Activated naive CD8-positive, alpha-beta T cell treated with anti-CD3 and anti-CD28 coated beads for 36 hours (primary cell): ENCODE results near the gene LYSMD3. TPM values are rescaled to one million over a fixed set of nuclear protein-coding genes. Genes with fewer than 3 reads are reported as not detected.

ENCODE experiments used
- DNase-seq: peaks from one replicate; pipeline ENCODE4 v3.0.0; 2021
- H3K27ac Mint-ChIP-seq: one replicate; pipeline ENCODE4 v1.8.0; 2022; ENCODE audit warnings: mild to moderate bottlenecking, moderate library complexity, mixed read lengths
- H3K27me3 Mint-ChIP-seq: one replicate; pipeline ENCODE4 v1.8.0; 2022; ENCODE audit warnings: mild to moderate bottlenecking, mixed read lengths
- H3K36me3 Mint-ChIP-seq: one replicate; pipeline ENCODE4 v1.8.0; 2021; ENCODE audit warnings: mild to moderate bottlenecking, mixed read lengths
- H3K4me1 Mint-ChIP-seq: one replicate; pipeline ENCODE4 v1.8.0; 2021; ENCODE audit warnings: mixed read lengths
- H3K4me3 Mint-ChIP-seq: one replicate; pipeline ENCODE4 v1.8.0; 2022; ENCODE audit warnings: mild to moderate bottlenecking, moderate library complexity, mixed read lengths
- H3K9me3 Mint-ChIP-seq: one replicate; pipeline ENCODE4 v1.8.0; 2022; ENCODE audit warnings: mixed read lengths
- total RNA-seq, 2 experiments: library from RNA; stranded (reverse); gene quantifications; one replicate each; pipeline ENCODE4 v1.2.3, GENCODE V29; 2021

LYSMD3 gene
- total RNA-seq, 2 experiments from 2014 or later = 14.2 to 14.8 TPM

- no peaks in the 10 kb centered on the region for H3K9me3 Mint-ChIP-seq
- peaks cover 17% of the 10 kb centered on the region for H3K27me3 Mint-ChIP-seq
- H3K4me1 Mint-ChIP-seq = peaks cover 19% of the 10 kb centered on the region
- H3K36me3 Mint-ChIP-seq = peaks cover 3% of the 10 kb centered on the region
- H3K4me3 Mint-ChIP-seq = peak overlapping the region; percentile 99
- DNase-seq = peak; percentile 53
- H3K27ac Mint-ChIP-seq = peak overlapping the region; percentile 95
These were observed 724 bp upstream of the LYSMD3 start for GRCh38 chr5:90529939-90530677.

- Mint-ChIP-seq H3K4me1 (peaks cover 21% of the 10 kb centered on the region), H3K27me3 (peaks cover 8% of the 10 kb centered on the region), H3K27ac (peak overlapping the region; percentile 95), H3K36me3 (peaks cover 4% of the 10 kb centered on the region), H3K9me3 (no peaks in the 10 kb centered on the region), H3K4me3 (peak overlapping the region; percentile 99)
- peak; percentile 1 for DNase-seq
These were observed 687 bp downstream of the LYSMD3 start for GRCh38 chr5:90528601-90529193.

GRCh38 chr5:90519081-90519480 lies 10.3 kb downstream of the LYSMD3 start:
- Mint-ChIP-seq H3K36me3 (peaks cover 31% of the 10 kb centered on the region), H3K27ac (no peak overlapping the region), H3K4me1 (peaks cover 16% of the 10 kb centered on the region), H3K4me3 (no peak overlapping the region), H3K9me3 (no peaks in the 10 kb centered on the region), H3K27me3 (no peaks in the 10 kb centered on the region)
- no peak for DNase-seq

- Mint-ChIP-seq H3K4me3 (no peak overlapping the region), H3K36me3 (peaks cover 31% of the 10 kb centered on the region), H3K27ac (no peak overlapping the region), H3K4me1 (peaks cover 16% of the 10 kb centered on the region), H3K9me3 (no peaks in the 10 kb centered on the region), H3K27me3 (no peaks in the 10 kb centered on the region)
- no peak for DNase-seq
These were observed 10.7 kb downstream of the LYSMD3 start for GRCh38 chr5:90518661-90519060.

- no peak for DNase-seq
- H3K27ac Mint-ChIP-seq = no peak overlapping the region
- H3K4me1 Mint-ChIP-seq = peaks cover 9% of the 10 kb centered on the region
- H3K9me3 Mint-ChIP-seq = no peaks in the 10 kb centered on the region
- H3K4me3 Mint-ChIP-seq = no peak overlapping the region
- H3K27me3 Mint-ChIP-seq = no peaks in the 10 kb centered on the region
- peaks cover 22% of the 10 kb centered on the region for H3K36me3 Mint-ChIP-seq
These were observed 14.9 kb downstream of the LYSMD3 start for GRCh38 chr5:90514520-90514919.

- Mint-ChIP-seq H3K4me3 (no peak overlapping the region), H3K27me3 (no peaks in the 10 kb centered on the region), H3K27ac (no peak overlapping the region), H3K4me1 (peaks cover 8% of the 10 kb centered on the region), H3K36me3 (peaks cover 31% of the 10 kb centered on the region), H3K9me3 (no peaks in the 10 kb centered on the region)
- no peak for DNase-seq
These were observed 18.9 kb downstream of the LYSMD3 start for GRCh38 chr5:90510438-90510837.

- peaks cover 26% of the 10 kb centered on the region for H3K36me3 Mint-ChIP-seq
- H3K27ac Mint-ChIP-seq = no peak overlapping the region
- no peak for DNase-seq
- H3K27me3 Mint-ChIP-seq = no peaks in the 10 kb centered on the region
- H3K9me3 Mint-ChIP-seq = no peaks in the 10 kb centered on the region
- H3K4me3 Mint-ChIP-seq = no peak overlapping the region
- H3K4me1 Mint-ChIP-seq = peaks cover 8% of the 10 kb centered on the region
These were observed 23.2 kb downstream of the LYSMD3 start for GRCh38 chr5:90506221-90506620.

- H3K27me3 Mint-ChIP-seq = no peaks in the 10 kb centered on the region
- peaks cover 25% of the 10 kb centered on the region for H3K36me3 Mint-ChIP-seq
- peaks cover 8% of the 10 kb centered on the region for H3K4me1 Mint-ChIP-seq
These were observed 24.6 kb downstream of the LYSMD3 start for GRCh38 chr5:90504743-90505142.

GRCh38 chr5:90503596-90503995 lies 25.8 kb downstream of the LYSMD3 start:
- no peak for DNase-seq
- Mint-ChIP-seq H3K4me1 (peaks cover 8% of the 10 kb centered on the region), H3K9me3 (no peaks in the 10 kb centered on the region), H3K36me3 (peaks cover 25% of the 10 kb centered on the region), H3K27me3 (no peaks in the 10 kb centered on the region), H3K27ac (no peak overlapping the region), H3K4me3 (no peak overlapping the region)

More at GRCh38 chr5:90504743-90505142, 24.6 kb downstream of the LYSMD3 start:
- Mint-ChIP-seq H3K9me3 (no peaks in the 10 kb centered on the region), H3K27ac (no peak overlapping the region), H3K4me3 (no peak overlapping the region)
- no peak for DNase-seq

- Mint-ChIP-seq H3K27me3 (no peaks in the 10 kb centered on the region), H3K9me3 (peaks cover 2% of the 10 kb centered on the region), H3K4me1 (no peaks in the 10 kb centered on the region), H3K36me3 (peaks cover 25% of the 10 kb centered on the region), H3K4me3 (no peak overlapping the region), H3K27ac (no peak overlapping the region)
- no peak for DNase-seq
These were observed 34.2 kb downstream of the LYSMD3 start for GRCh38 chr5:90495146-90495545.

- no peak for DNase-seq
- Mint-ChIP-seq H3K27ac (no peak overlapping the region), H3K36me3 (peaks cover 23% of the 10 kb centered on the region), H3K4me3 (no peak overlapping the region), H3K27me3 (no peaks in the 10 kb centered on the region), H3K4me1 (no peaks in the 10 kb centered on the region), H3K9me3 (peaks cover 2% of the 10 kb centered on the region)
These were observed 35.3 kb downstream of the LYSMD3 start for GRCh38 chr5:90494043-90494442.

GRCh38 chr5:90488791-90489190 lies 40.6 kb downstream of the LYSMD3 start:
- no peak overlapping the region for H3K27ac Mint-ChIP-seq
- no peaks in the 10 kb centered on the region for H3K9me3 Mint-ChIP-seq
- H3K36me3 Mint-ChIP-seq = peaks cover 14% of the 10 kb centered on the region
- no peaks in the 10 kb centered on the region for H3K4me1 Mint-ChIP-seq
- H3K4me3 Mint-ChIP-seq = no peak overlapping the region
- H3K27me3 Mint-ChIP-seq = no peaks in the 10 kb centered on the region
- no peak for DNase-seq

- DNase-seq = no peak
- Mint-ChIP-seq H3K27ac (no peak overlapping the region), H3K9me3 (no peaks in the 10 kb centered on the region), H3K4me3 (no peak overlapping the region), H3K27me3 (no peaks in the 10 kb centered on the region), H3K36me3 (peaks cover 22% of the 10 kb centered on the region), H3K4me1 (peaks cover 2% of the 10 kb centered on the region)
These were observed 44.8 kb downstream of the LYSMD3 start for GRCh38 chr5:90484540-90484939.

GRCh38 chr5:90483206-90483605 lies 46.2 kb downstream of the LYSMD3 start:
- no peak for DNase-seq
- Mint-ChIP-seq H3K36me3 (peaks cover 22% of the 10 kb centered on the region), H3K4me3 (no peak overlapping the region), H3K27ac (no peak overlapping the region), H3K4me1 (peaks cover 2% of the 10 kb centered on the region), H3K27me3 (no peaks in the 10 kb centered on the region), H3K9me3 (no peaks in the 10 kb centered on the region)

- no peaks in the 10 kb centered on the region for H3K9me3 Mint-ChIP-seq
- no peaks in the 10 kb centered on the region for H3K27me3 Mint-ChIP-seq
- H3K4me3 Mint-ChIP-seq = no peak overlapping the region
- no peak for DNase-seq
- H3K27ac Mint-ChIP-seq = no peak overlapping the region
- H3K4me1 Mint-ChIP-seq = peaks cover 9% of the 10 kb centered on the region
- H3K36me3 Mint-ChIP-seq = peaks cover 27% of the 10 kb centered on the region
These were observed 48.7 kb downstream of the LYSMD3 start for GRCh38 chr5:90480699-90481098.
